HG02884 (cell line): Measurements from ENCODE around the gene STEAP3.

Experiments
- ATAC-seq: cut with Tn5 transposase; IDR thresholded peaks from one replicate; pipeline ENCODE4 v1.9.1; 2021; ENCODE audit warnings: mild to moderate bottlenecking, moderate library complexity; ENCODE audit not compliant: unreplicated experiment

Gene STEAP3, protein sequence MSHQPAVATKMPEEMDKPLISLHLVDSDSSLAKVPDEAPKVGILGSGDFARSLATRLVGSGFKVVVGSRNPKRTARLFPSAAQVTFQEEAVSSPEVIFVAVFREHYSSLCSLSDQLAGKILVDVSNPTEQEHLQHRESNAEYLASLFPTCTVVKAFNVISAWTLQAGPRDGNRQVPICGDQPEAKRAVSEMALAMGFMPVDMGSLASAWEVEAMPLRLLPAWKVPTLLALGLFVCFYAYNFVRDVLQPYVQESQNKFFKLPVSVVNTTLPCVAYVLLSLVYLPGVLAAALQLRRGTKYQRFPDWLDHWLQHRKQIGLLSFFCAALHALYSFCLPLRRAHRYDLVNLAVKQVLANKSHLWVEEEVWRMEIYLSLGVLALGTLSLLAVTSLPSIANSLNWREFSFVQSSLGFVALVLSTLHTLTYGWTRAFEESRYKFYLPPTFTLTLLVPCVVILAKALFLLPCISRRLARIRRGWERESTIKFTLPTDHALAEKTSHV

DNA sequence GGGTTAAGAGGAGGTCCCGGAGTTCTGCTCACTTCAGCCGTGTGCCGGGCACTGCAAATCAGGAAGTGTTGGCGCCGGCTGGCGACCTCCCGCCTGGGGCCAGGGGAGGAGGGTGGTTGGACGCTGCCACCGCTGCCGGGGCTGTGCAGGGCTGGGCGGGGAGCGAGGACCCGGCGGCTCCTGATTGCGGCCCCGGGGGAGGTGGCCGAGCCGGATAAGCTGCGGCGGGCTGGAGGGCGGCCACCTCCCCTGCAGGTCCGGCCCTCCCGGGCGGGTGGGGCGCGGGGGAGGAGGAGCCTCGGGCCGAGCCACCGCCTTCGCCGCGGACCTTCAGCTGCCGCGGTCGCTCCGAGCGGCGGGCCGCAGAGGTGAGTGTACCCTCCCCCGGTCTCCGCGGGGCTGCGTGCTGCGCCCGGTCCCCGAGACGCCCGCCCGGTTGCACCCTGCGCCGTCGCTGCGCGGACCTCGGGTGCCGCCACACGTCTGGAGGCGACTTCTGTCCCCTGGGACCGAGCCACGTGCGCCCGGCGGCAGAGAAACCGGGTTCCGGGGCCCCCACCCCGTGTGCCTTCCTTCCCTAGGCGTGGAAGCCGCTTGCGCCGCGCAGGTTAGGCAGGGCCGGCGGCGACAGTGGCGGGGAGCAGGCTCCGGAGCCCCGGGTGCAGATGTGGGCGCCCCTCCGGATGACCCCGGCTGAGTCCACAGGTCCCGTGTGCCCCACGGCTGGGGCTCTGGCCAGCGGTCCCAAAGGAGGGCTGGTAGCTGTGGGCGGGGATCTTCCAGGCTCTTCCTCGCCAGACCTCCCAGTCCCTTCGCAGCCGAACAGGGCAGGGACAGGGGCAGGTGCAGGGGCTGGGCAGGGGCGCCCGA is at the start of gene STEAP3:
Gene STEAP3, plus strand, starts transcription at position 314 of the 870 bp plus-strand sequence. CDS start 7,179 bp downstream, outside the sequence.
- peak; percentile 73 for ATAC-seq

DNA sequence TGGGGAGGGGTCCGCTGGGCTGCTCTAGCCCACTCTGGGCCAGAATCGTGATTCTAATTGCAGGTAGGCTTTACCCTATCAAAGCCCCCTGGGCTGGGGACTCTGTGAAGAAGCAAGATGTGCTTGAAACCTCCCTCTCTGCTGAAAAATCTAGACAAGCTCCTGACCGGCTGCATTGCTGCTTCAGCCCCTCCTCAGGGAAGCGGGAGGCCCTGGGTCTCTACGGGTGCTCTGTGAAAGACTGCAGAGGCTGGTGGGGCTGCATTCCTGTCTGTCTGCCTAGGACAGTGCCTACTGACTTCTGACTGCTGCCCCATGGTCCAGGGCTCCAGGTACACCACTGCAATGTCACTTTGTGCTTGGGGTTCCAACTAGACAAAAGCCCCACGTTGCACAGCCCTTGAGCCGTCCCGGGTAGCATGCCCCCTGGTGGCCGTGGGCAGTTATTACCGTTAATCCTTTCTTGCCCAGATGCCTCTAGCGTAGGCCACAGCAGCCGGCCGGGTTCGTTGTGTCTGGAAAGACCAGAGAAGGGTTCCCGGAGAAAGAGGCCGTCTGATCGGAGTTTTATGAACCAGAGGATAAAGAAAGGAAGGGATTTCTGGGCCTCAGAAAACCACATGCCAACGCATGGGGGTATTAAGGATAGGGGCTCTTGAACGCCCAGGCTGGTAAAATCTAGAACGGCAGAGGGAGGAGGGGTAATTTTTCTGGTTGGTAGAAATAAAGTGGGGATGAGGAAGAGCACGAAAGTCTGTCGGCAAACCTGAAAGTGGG is 49.2 kb upstream of the STEAP3 start:
- no peak for ATAC-seq

DNA sequence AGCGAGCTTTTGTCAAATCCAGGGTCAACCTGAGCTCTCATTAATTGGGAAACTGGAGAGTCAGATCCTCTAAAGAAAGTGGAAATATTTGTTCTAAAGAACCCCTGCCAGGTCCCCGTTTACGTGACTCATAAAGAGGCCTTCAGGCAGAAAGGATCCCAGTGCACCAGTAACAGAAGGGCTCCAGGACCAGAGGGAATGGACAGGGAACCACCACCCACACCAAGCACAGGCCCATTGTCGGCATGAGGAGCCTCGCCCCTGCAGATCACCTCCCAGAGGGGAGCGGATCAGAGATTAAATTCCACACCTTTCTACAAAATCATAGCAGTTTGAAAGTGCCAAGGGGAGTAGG is 48.7 kb upstream of the STEAP3 start:
- no peak for ATAC-seq

DNA sequence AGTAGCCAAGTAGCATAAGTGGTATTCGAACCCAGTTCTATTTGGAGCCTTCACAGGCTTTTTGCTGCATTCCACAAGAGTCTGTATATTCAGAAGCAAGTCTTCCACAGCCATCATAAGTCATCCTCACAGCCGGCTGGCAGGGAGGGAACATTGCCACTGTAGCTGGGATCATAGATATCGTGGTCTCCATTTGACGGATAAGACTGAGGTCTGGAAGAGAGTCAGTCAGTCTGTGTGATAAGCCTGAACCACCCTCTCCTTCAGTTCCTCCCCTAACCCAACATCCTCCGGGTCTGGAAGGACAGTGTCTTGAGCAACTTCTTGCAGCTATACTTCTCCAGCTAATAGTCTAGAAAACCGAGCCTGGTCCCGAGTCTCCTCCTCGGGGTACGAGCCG is 48.1 kb upstream of the STEAP3 start:
- ATAC-seq, result no peak

DNA sequence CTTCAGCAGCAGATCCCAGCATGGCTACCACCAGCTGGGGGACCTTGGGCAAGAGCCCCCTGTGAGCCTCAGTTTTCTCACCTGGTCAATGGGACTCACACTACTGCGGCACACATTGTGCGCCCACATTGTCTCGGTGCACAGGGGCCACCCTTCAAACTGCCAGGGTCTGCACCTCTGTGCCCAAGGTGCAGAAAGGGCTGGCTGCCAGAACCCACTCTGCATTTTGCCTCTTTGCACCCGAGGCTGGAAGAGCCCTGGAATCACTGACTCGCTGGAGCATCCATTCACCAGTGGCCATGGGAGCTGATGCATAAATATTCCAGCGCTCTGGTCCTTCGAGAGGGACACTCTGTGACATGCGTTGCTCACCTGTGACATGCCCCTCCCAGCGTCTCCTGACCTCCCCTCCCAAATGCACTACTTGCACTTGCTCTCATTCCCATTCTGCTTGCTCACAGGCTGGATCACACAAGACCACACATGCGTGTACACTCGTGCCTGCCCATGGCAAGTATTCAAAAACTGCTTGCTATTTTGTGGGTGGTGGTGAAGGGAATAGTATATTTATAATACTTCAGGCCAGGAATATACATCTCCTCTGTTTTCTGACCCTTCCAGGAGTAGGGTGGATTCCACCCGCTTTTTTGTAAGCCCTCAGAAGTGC is 46.3 kb upstream of the STEAP3 start:
- ATAC-seq, result no peak

DNA sequence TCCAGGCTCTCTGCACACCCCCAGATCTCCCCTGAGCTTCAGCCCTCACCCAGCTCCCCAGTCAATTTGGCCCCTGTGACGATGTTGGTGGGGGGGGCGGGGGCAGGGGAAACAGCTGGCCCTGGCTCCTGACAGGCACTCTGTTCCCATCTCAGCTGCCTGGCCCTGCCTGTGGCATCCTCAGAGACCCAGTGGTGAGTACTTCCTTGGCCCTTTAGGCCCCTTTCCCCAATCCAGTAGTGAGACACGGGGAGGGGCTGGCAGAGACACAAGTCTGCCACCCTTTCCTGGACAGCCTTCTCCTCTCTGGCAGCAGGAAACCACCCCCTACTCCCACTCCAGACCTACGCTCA is 45.8 kb upstream of the STEAP3 start:
- no peak for ATAC-seq

DNA sequence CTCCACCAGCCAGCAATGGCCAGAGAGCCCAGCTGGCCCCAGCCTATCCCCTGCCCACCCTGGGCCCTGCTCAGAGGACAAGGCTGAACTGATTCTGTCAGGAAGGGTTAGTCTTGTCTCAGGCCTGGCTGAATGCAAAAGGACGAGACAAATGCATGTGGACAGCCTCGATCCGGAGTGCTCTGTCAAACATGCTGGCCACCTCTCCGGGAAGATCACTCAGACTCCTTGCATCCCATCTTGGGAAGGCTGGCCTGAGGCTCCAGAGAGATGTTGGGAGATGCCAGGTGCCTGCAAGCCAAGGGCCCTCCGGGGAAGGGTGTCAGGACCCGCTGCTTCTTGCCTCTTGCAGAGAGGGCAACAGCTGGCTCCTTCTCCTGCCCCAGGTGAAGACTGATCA is 44.9 kb upstream of the STEAP3 start:
- ATAC-seq, result no peak

DNA sequence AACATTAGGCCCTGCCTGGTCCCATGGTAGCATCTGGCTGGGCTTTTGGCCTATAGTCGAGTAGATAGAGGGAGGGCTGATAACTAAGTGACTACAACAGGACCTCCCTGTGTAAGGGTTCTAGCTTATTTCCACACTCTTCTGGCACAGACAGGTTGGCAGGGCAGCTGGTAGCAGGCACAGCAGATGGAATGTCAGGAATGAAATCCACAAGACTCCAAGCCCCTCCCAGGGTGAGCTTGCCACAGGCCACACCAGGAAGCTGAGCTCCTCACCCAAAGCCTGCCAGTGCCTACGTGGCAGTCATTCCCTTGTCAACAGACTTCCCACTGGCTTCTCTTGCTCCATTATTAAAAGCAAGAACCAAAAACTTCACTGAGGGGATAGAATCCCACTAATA is 44.4 kb upstream of the STEAP3 start:
- no peak for ATAC-seq

DNA sequence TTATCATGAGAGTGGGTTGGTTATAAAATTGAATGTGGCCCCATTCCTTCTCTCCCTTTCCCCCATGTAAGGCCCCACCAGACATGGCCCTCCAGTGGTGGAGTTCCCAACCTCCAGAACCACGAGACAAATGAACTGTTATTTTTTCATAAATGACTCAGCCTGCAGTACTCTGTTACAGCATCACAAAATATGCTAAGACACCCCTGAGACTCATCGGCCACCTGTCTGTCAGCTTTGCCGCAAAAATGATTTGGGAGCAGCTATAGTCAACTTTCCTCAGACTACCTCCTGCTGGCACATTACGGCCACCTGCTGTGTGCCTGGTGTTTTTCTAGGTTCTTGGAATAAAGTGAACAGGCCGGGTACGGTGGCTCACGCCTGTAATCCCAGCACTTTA is 43.6 kb upstream of the STEAP3 start:
- no peak for ATAC-seq

DNA sequence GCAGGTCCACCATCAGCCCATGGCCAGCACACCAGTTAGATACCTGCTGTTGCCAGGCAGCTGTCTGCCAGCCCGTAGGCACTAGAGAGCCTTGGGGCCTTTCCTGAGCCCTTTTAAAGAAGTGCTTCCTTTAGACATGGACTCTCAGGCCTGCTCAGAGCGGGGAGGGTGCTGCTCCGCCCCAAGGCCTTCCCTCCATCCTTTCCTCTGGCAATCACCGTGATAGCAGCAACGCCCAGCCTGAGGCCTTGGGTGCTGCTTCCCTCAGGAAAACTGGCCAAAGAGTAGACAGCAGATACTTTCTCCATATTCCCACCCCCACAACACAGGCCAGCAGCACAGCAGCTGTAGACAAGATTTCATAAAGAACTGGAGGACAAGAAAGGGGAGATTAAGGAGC is 42.7 kb upstream of the STEAP3 start:
- no peak for ATAC-seq

DNA sequence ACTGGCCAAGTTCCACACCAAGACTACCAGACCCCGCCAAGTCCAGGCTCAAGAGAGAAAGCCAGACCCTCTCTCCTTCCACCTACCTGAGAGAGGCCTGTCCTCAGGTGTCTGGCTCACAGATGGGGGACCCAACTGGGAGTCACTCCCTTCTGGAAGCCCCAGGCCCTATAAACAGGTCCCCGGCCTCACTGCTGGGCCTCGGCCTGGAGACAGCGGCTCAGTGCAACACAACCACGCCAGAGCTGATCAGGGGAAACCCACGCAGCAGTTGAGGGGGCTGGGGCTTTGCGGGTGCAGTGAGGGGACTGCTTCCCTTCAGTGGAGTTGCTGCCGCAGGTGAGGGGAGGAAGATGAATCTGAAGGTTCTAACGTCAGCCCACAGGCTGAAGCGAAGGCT is 42.2 kb upstream of the STEAP3 start:
- no peak for ATAC-seq

DNA sequence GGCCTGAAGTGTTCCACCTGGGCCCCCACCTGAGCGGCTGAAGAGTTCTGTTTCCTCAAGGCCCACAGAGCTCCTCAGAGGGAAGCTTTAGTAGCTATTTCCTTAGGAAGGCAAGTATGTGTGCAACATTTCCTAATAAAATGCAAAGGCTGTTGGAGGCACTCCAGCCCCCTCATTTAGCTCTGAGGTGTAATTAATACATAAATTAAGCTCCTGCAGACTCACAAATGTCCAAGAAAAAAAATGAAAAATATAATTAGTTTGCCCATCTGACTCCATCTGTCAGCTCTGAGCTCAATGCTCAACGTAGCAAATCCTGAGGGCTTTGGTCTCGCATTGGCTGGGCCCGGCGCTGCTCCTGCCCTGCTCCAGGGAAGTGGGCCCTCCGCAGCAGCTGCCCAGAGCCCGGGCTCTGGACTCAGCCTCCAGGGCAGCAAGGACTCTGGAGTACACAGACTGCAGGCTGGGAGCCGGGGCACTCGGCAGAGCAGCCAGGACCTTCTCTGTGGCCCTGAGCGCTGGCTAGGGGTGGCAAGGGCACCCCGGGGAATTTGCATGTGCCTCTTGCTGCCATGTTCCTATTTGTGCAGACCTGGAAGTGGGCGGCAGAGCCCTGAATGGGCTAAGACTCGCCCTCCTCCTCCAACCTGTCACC is 41.7 kb upstream of the STEAP3 start:
- ATAC-seq, result no peak

DNA sequence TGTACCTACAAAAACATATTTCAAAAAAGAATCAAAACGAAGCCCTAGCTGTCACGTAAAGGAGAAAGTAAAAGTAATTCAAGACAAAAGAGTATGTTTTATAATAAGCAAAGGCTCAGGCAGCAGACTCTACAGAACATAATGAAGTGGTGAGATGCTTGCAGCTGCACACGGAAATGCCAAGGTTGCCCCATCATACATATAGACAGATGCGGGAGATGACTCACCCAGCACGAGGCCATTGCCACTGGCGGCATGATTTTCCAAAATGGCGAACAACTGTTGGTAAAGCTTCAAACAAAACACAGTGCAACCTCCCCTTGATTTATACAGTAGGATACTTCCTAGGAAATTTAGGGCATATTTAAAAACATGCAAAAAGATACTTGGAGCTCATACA is 39.1 kb upstream of the STEAP3 start:
- no peak for ATAC-seq

DNA sequence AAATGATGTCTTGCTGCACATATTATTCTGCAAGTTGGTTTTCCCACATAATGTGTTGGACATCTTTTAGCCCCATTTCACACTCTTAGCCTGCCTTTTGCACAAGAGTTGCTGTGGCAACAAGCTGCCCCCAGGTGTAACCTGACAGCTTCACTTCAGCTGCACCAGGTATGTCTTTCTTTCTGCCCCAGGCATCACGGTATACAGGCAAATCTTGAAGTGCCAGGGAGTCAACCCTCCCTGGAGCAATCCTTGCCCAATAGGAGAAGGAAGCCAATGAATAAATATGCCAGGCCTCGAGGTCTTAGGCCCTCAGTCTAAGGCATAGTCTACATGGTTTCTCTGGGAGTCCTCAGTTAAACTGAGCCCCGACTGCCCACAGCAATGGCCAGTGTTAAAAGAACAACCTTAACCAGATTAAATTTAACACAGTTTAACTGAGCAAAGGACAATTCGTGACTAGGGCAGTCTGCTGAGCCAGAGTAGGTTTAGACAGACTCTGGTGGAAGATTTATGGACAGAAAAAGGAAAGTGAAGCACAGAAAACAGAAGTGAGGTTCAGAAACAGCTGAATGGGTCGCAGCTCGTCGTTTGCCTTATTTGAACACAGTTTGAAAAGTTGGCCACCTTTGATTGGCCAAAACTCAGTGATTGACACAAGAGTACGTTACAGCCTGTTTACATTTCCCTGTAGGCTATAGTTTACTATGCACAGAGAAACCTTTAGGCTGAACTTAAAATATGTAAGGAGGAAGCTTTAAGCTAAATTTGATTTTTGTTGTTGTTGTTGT is 33.1 kb upstream of the STEAP3 start:
- ATAC-seq, result no peak

DNA sequence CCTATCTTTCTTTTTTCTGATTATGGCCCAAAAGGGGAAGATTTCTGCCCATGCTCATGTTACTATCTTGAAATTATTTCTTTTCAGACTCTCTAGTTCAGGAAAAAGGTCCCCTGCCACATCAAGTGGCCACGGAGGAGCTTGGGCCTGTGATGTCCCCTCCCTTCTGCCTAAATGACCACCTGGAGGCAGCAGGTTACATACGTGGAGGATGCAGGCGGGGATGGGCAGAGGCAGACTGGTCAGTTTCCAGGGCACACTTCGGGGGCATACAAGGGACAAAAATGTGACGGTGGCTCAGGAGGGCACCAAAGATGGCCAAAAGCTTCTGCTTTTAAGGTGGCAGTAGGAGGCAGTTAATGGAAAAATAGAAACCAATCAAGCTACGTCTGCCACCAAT is 30.7 kb upstream of the STEAP3 start:
- ATAC-seq, result no peak

DNA sequence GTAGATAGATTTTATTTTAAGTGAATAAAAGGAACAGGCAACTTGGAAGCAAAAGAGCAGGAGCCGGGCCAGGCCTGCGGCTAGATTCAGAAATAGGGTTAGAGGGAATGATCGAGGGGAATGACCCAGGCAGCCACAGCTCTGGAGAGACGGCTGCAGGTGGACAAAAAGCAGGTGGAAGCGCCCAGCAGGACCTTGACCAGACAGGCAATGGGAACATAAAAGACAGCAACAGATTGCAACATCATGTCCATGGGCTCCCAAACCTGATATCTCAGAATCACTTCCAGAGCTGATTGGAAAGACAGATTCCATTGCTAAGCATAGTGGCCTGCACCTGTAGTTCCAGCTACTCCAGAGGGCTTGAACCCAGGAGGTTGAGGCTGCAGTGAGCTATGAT is 28.6 kb upstream of the STEAP3 start:
- no peak for ATAC-seq

DNA sequence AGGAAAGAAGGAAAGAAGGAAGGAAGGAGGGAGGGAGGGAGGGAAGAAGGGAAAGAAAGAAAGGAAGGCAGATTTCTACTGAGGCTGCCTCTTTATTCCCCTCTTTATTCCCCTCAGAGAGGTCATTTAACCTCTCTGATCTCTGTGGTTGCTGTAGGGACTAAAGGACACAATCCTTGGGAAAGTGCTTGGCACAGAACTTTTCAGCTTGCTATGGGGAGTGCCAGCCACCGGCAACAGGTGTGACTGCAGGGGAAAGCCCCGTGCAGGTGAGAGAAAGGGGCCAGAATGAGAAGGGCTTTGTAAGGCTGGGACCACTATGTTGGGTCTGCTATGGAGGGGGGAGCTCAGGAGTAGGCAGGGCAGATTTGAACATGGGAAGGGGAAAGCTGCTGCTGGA is 27.7 kb upstream of the STEAP3 start:
- no peak for ATAC-seq

DNA sequence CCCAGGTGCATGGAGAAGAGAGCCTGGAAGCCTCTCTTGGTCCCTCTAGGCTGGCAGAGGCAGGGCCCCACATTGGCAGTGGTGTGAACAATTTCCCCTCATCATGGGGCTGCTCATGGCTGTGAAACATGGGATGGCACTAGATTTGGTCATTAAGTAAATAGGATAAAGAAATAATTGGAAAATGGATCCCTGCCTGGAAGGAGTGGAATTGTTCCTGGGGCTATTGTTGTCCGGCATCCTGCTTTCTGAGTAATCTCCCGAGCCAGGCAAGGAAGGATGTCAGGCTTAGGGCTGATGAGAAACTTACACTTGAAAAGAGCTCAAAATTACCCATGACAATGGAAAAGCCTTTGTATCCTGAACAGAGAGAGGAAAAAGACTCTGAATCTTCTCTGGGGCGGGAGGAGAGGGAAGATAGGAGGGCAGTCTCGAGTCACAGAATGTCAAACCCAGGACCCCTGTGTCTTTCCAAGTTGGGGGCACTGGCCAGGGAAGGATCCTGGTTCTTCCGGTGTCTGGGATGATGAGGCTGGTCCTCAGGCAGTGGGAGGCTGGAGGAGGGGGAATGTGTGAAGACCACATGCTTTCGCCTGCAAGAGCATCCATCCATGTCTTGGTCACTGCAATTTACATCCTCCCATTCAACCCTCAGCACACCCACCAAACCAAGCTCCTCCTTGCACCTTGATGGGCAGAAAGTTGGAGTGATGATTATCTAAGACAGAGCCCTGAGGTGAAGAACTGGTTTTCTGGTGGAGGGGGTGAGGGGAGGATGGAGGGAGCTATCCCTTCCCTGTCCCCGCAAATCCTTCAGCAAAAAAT is 27.1 kb upstream of the STEAP3 start:
- ATAC-seq, result no peak

DNA sequence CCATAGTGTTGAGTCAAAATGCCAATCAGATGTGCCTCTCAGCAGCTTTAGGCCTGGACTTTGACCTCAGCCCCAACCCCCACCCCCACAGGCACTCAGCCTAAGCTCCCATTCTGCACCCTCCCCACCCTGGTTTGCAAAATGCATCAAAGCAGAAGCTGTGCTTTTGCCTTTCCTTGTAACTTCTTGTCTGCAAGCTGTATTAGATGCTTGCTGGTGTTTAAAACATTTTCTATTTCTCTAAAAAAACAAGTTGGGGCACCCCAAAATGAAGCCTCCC is 26.6 kb upstream of the STEAP3 start:
- ATAC-seq, result no peak
